ENCODE measurements around the gene COX14.
"Not testable (repeated sequence)": the region's sequence is repeated elsewhere in the genome, so short reads cannot be mapped to it uniquely, and the experiment has no call there.

- TF ChIP-seq CTCF (conservative IDR thresholded peaks at IDR 0.05; ENCODE audit: low read length); EZH2phosphoT487 (IDR thresholded peaks at IDR 0.05; ENCODE audit: borderline replicate concordance): not testable (repeated sequence)
These were observed 36.0 kb downstream of the COX14 start for GRCh38 chr12:50148011-50148410.
